ENCODE data around the gene SLC15A4.
A peak's percentile ranks its signal among the peaks of the same experiment; 100 is the strongest.
"Not testable (repeated sequence)": the region's sequence is repeated elsewhere in the genome, so short reads cannot be mapped to it uniquely, and the experiment has no call there.

SLC15A4 gene

GRCh38 chr12:128850400-128850799, 26.6 kb upstream of the SLC15A4 start:
- H3K4me1 ChIP-seq (ENCODE audit: control insufficient read depth in 1 of 2, insufficient read depth in 1 of 2, low read depth in 1 of 2, low read length in 1 of 2), result peaks cover 49 to 53% of the 10 kb centered on the region in 2 experiments
- H3K9me3 ChIP-seq, result no peaks in the 10 kb centered on the region
- H3K27ac ChIP-seq, result peak overlapping the region; percentile 98
- H3K36me3 ChIP-seq, result no peaks in the 10 kb centered on the region
- H3K27me3 ChIP-seq, result no peaks in the 10 kb centered on the region
- no peak for TF ChIP-seq CTCF (IDR thresholded peaks at IDR 0.05)
- no peak overlapping the region for H3K4me3 ChIP-seq (ENCODE audit: low read depth in 1 of 2, low read length in 1 of 2)

- H3K4me3 ChIP-seq (ENCODE audit: low read depth in 1 of 2, low read length in 1 of 2); H3K27me3 ChIP-seq; H3K36me3 ChIP-seq; H3K9me3 ChIP-seq: not testable (repeated sequence)
- Histone ChIP-seq H3K4me1 (ENCODE audit: control insufficient read depth in 1 of 2, insufficient read depth in 1 of 2, low read depth in 1 of 2, low read length in 1 of 2) (peaks cover 44 to 52% of the 10 kb centered on the region in 2 experiments), H3K27ac (peak overlapping the region; percentile 98)
These were observed 26.0 kb upstream of the SLC15A4 start for GRCh38 chr12:128849806-128850205.

GRCh38 chr12:128848371-128848770, 24.6 kb upstream of the SLC15A4 start:
- Histone ChIP-seq H3K36me3 (no peaks in the 10 kb centered on the region), H3K9me3 (no peaks in the 10 kb centered on the region), H3K27me3 (no peaks in the 10 kb centered on the region), H3K27ac (no peak overlapping the region), H3K4me3 (ENCODE audit: low read depth in 1 of 2, low read length in 1 of 2) (no peak overlapping the region), H3K4me1 (ENCODE audit: control insufficient read depth in 1 of 2, insufficient read depth in 1 of 2, low read depth in 1 of 2, low read length in 1 of 2) (peaks cover 50 to 61% of the 10 kb centered on the region in 2 experiments)
- no peak for TF ChIP-seq CTCF (IDR thresholded peaks at IDR 0.05)

GRCh38 chr12:128846671-128847070, 22.9 kb upstream of the SLC15A4 start:
- not testable (repeated sequence) for H3K36me3 ChIP-seq; H3K27me3 ChIP-seq; H3K4me3 ChIP-seq (ENCODE audit: low read depth in 1 of 2, low read length in 1 of 2); H3K9me3 ChIP-seq
- peak overlapping the region; percentile 70 for H3K27ac ChIP-seq
- H3K4me1 ChIP-seq (ENCODE audit: control insufficient read depth in 1 of 2, insufficient read depth in 1 of 2, low read depth in 1 of 2, low read length in 1 of 2), result peaks cover 43 to 57% of the 10 kb centered on the region in 2 experiments

- no peak for TF ChIP-seq CTCF (IDR thresholded peaks at IDR 0.05)
- H3K4me3 ChIP-seq (ENCODE audit: low read depth in 1 of 2, low read length in 1 of 2), result peak overlapping the region in 1 of 2 experiments; percentile 32
- H3K4me1 ChIP-seq (ENCODE audit: control insufficient read depth in 1 of 2, insufficient read depth in 1 of 2, low read depth in 1 of 2, low read length in 1 of 2), result peaks cover 27 to 43% of the 10 kb centered on the region in 2 experiments
- peak overlapping the region; percentile 79 for H3K27ac ChIP-seq
- no peaks in the 10 kb centered on the region for H3K36me3 ChIP-seq
- no peaks in the 10 kb centered on the region for H3K9me3 ChIP-seq
- peaks cover 14% of the 10 kb centered on the region for H3K27me3 ChIP-seq
These were observed 20.4 kb upstream of the SLC15A4 start for GRCh38 chr12:128844031-128844635.

- TF ChIP-seq CTCF (IDR thresholded peaks at IDR 0.05), result no peak
- Histone ChIP-seq H3K4me1 (ENCODE audit: control insufficient read depth in 1 of 2, insufficient read depth in 1 of 2, low read depth in 1 of 2, low read length in 1 of 2) (peaks cover 23 to 40% of the 10 kb centered on the region in 2 experiments), H3K36me3 (no peaks in the 10 kb centered on the region), H3K4me3 (ENCODE audit: low read depth in 1 of 2, low read length in 1 of 2) (peak overlapping the region in 1 of 2 experiments; percentile 32), H3K27ac (peak overlapping the region; percentile 79), H3K9me3 (no peaks in the 10 kb centered on the region), H3K27me3 (peaks cover 14% of the 10 kb centered on the region)
These were observed 19.8 kb upstream of the SLC15A4 start for GRCh38 chr12:128843538-128843937.

Measured in neutrophil (primary cell).